D721Med (cell line): ENCODE results near the gene ACBD6.

Source experiments
- DNase-seq: peaks from one replicate; pipeline ENCODE4 v3.0.0; 2011; ENCODE audit warnings: low spot score; ENCODE audit not compliant: insufficient read length
- FAIRE-seq: peaks from 2 replicates; lab custom pipeline; 2011; peaks lifted over from hg19 to GRCh38; lab: Jason Lieb, UNC
- CTCF ChIP-seq: IDR thresholded peaks from 2 replicates; pipeline ENCODE4 v1.5.1; 2012; ENCODE audit warnings: mild to moderate bottlenecking, control low read depth; ENCODE audit not compliant: insufficient read depth; ENCODE audit errors: missing control alignments

The ACBD6 gene

GRCh38 chr1:180327089-180327488, 175.3 kb downstream of the ACBD6 start:
- no peak for FAIRE-seq

GRCh38 chr1:180312926-180313325, 189.5 kb downstream of the ACBD6 start:
- DNase-seq = no peak
- peak; percentile 77 for FAIRE-seq
- TF ChIP-seq CTCF = no peak

More at GRCh38 chr1:180327089-180327488, 175.3 kb downstream of the ACBD6 start:
- no peak for TF ChIP-seq CTCF
- DNase-seq = no peak

GRCh38 chr1:180311011-180311730, 191.2 kb downstream of the ACBD6 start:
- no peak for FAIRE-seq
- DNase-seq = no peak
- no peak for TF ChIP-seq CTCF

DNA sequence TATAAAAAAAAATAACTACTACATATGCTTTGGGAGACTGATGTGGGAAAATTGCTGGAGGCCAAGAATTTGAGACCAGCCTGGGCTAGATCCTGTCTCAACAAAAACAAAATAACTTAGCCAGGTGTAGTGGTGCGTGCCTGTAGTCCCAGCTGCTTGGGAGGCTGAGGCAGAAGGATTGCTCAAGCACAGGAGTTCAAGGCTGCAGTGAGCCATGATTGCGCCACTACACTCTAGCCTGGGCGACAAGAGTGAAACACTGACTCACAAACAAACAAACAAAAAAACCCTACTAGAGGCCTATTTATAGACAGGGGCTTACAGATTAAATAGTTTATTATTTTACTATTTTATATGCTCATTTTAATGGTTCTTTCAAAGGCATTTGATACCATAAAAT, 192.3 kb downstream of the ACBD6 start:
- no peak for FAIRE-seq

GRCh38 chr1:180309338-180309737, 193.0 kb downstream of the ACBD6 start:
- FAIRE-seq (peak; percentile 76), DNase-seq (no peak)
- TF ChIP-seq CTCF = no peak

More for the DNA sequence above, 192.3 kb downstream of the ACBD6 start:
- no peak for DNase-seq
- TF ChIP-seq CTCF = no peak

DNA sequence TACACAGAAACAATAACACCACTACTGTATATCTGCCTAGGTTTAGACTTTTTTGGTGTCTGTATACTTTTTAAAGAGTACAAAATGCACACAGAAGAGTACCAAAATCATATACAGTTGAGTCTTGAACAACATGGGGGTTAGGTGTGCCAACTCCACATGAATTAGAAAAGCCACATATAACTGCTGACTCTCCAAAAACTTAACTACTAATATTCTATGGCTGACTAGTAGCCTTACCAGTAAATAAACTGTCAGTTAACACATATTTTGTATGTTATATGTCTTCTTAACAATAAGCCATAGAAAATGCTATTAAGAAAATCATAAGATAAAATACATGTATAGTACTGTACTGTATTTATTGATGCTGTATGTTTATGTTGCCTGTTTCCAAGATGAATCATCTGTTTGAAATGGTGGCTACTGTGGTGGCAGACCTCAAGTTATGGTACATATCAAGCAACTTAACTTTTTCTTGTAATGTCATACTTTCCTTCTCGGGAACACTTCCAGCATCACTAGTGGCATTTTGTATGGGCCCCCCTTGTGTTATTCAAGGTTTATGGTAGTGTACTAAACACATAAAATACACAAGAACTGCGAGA, 201.1 kb downstream of the ACBD6 start:
- TF ChIP-seq CTCF = no peak
- DNase-seq = no peak
- FAIRE-seq = peak; percentile 51
